GM12891 (cell line): Measurements from ENCODE around the gene MSMP.

ENCODE experiments used
- DNase-seq: peaks from one replicate; pipeline ENCODE4 v3.0.0; 2011; ENCODE audit warnings: low spot score; ENCODE audit not compliant: insufficient read length
- FAIRE-seq: peaks from 2 replicates; lab custom pipeline; 2011; peaks lifted over from hg19 to GRCh38; lab: Jason Lieb, UNC
- PAX5 ChIP-seq: IDR thresholded peaks from 2 replicates; pipeline ENCODE4 v1.6.1; 2011; ENCODE audit warnings: low read length, moderate library complexity, mild to moderate bottlenecking; ENCODE audit not compliant: insufficient read depth, severe bottlenecking
- POLR2A ChIP-seq: IDR thresholded peaks from 2 replicates; pipeline ENCODE4 v1.6.1; 2011; ENCODE audit warnings: low read depth, low read length, control low read depth
- POLR2AphosphoS5 ChIP-seq: IDR thresholded peaks from 2 replicates; pipeline ENCODE4 v1.6.1; 2011; ENCODE audit warnings: low read depth, low read length, control low read depth
- POU2F2 ChIP-seq: IDR thresholded peaks from 2 replicates; pipeline ENCODE4 v1.6.1; 2011; ENCODE audit warnings: low read depth, mild to moderate bottlenecking, control low read depth, low read length, moderate library complexity
- SPI1 ChIP-seq: IDR thresholded peaks from 2 replicates; pipeline ENCODE4 v1.6.1; 2011; ENCODE audit warnings: low read depth, low read length, control low read depth
- TAF1 ChIP-seq: IDR thresholded peaks from 2 replicates; pipeline ENCODE4 v1.6.1; 2011; ENCODE audit warnings: low read depth, low read length, control low read depth

Gene MSMP

GRCh38 chr9:35725362-35725761, 28.7 kb downstream of the MSMP start:
- TF ChIP-seq POU2F2 (no peak), POLR2A (no peak), TAF1 (no peak), POLR2AphosphoS5 (no peak), SPI1 (no peak), PAX5 (no peak)
- DNase-seq = no peak
- FAIRE-seq = no peak

- no peak for DNase-seq
- FAIRE-seq = no peak
- no peak for TF ChIP-seq POLR2AphosphoS5
- no peak for TF ChIP-seq SPI1
- TF ChIP-seq PAX5 = no peak
- no peak for TF ChIP-seq POU2F2
- no peak for TF ChIP-seq POLR2A
- no peak for TF ChIP-seq TAF1
These were observed 30.2 kb downstream of the MSMP start for GRCh38 chr9:35723908-35724307.

GRCh38 chr9:35723426-35723825, 30.6 kb downstream of the MSMP start:
- FAIRE-seq (no peak), DNase-seq (no peak)
- TF ChIP-seq POLR2AphosphoS5 (no peak), POU2F2 (no peak), POLR2A (no peak), PAX5 (no peak), SPI1 (no peak), TAF1 (no peak)

GRCh38 chr9:35719546-35719945, 34.5 kb downstream of the MSMP start:
- no peak for DNase-seq
- no peak for FAIRE-seq
- TF ChIP-seq POLR2AphosphoS5 = no peak
- no peak for TF ChIP-seq POLR2A
- no peak for TF ChIP-seq TAF1
- no peak for TF ChIP-seq SPI1
- TF ChIP-seq POU2F2 = no peak

GRCh38 chr9:35718721-35719511, 35.2 kb downstream of the MSMP start:
- no peak for TF ChIP-seq SPI1
- no peak for TF ChIP-seq POU2F2
- TF ChIP-seq POLR2AphosphoS5 = no peak
- peak; percentile 71 for FAIRE-seq
- DNase-seq = no peak

GRCh38 chr9:35717132-35717870, 36.8 kb downstream of the MSMP start:
- no peak for TF ChIP-seq POLR2A
- no peak for TF ChIP-seq POLR2AphosphoS5
- DNase-seq (no peak), FAIRE-seq (no peak)

- TF ChIP-seq POU2F2 = no peak
- TF ChIP-seq SPI1 = no peak
- TF ChIP-seq PAX5 = no peak
- no peak for TF ChIP-seq TAF1
- TF ChIP-seq POLR2A = no peak
- TF ChIP-seq POLR2AphosphoS5 = no peak
- DNase-seq = no peak
- FAIRE-seq = no peak
These were observed 37.8 kb downstream of the MSMP start for GRCh38 chr9:35716230-35716629.

GRCh38 chr9:35714579-35715252, 39.4 kb downstream of the MSMP start:
- FAIRE-seq (no peak), DNase-seq (no peak)
- TF ChIP-seq POLR2AphosphoS5 (peak; percentile 14; the same call in 1 of the 2 replicates), PAX5 (no peak)

- FAIRE-seq = no peak
- DNase-seq = no peak
- TF ChIP-seq POLR2A (no peak), PAX5 (no peak), POLR2AphosphoS5 (no peak), TAF1 (no peak), SPI1 (no peak), POU2F2 (no peak)
These were observed 40.0 kb downstream of the MSMP start for GRCh38 chr9:35714123-35714522.

GRCh38 chr9:35713578-35713977, 40.5 kb downstream of the MSMP start:
- FAIRE-seq (no peak), DNase-seq (no peak)
- TF ChIP-seq POLR2AphosphoS5 (no peak), TAF1 (no peak), PAX5 (no peak), POU2F2 (no peak), POLR2A (no peak), SPI1 (no peak)
